Neural crest cell (in vitro differentiated cells): ENCODE measurements around the gene ZNF143. TPM values are rescaled to one million over a fixed set of nuclear protein-coding genes. Genes with fewer than 3 reads are reported as not detected.
"Not testable (repeated sequence)": the region's sequence is repeated elsewhere in the genome, so short reads cannot be mapped to it uniquely, and the experiment has no call there.

ENCODE experiments used
- DNase-seq: peaks from one replicate; pipeline ENCODE4 v3.0.0; 2021; ENCODE audit warnings: low read depth, mixed read lengths, low spot score
- H3K27ac Mint-ChIP-seq: one replicate; pipeline ENCODE4 v1.8.0; 2021; ENCODE audit warnings: mild to moderate bottlenecking, mixed read lengths; ENCODE audit not compliant: unreplicated experiment
- H3K27me3 Mint-ChIP-seq: 2 replicates; pipeline ENCODE4 v1.8.0; 2021; ENCODE audit warnings: low read depth, mild to moderate bottlenecking, mixed read lengths
- H3K36me3 Mint-ChIP-seq: 2 replicates; pipeline ENCODE4 v1.8.0; 2021; ENCODE audit warnings: low read depth, mild to moderate bottlenecking, mixed read lengths
- H3K4me1 Mint-ChIP-seq: 2 replicates; pipeline ENCODE4 v1.8.0; 2021; ENCODE audit warnings: mixed read lengths
- H3K4me3 Mint-ChIP-seq: one replicate; pipeline ENCODE4 v1.8.0; 2021; ENCODE audit warnings: mild to moderate bottlenecking, mixed read lengths
- H3K9me3 Mint-ChIP-seq: 2 replicates; pipeline ENCODE4 v1.8.0; 2021; ENCODE audit warnings: mixed read lengths
- long read RNA-seq: library from polyadenylated mRNA; unstranded; transcript quantifications from one replicate; pipeline ENCODE4 v2.0.0, GENCODE V29; 2020
- total RNA-seq: library from RNA; stranded (reverse); gene quantifications from 2 replicates; pipeline ENCODE4 v1.2.1, GENCODE V29; 2021
- TF ChIP-seq, protein P1 (sequence below): fragments of 200-600 bp; sonication (generic); conservative IDR thresholded peaks from 2 replicates; pipeline ENCODE4 v1.5.0; 2021; ENCODE audit warnings: antibody characterized with exemption, mild to moderate bottlenecking

Gene ZNF143
- 35.0 and 39.1 TPM in 2 replicates for total RNA-seq
- long read RNA-seq, transcript ZNF143-203 (16 exons, 2,947 nt) = major isoform, 59 of 111 reads
- long read RNA-seq, transcript ZNF143-213 (16 exons, 2,022 nt) = minor isoform, 26 of 111 reads
- long read RNA-seq, partial matches to known transcripts = 9 of 111 reads
- long read RNA-seq, other reads (novel, unspliced or antisense) = 15 of 111 reads

DNA sequence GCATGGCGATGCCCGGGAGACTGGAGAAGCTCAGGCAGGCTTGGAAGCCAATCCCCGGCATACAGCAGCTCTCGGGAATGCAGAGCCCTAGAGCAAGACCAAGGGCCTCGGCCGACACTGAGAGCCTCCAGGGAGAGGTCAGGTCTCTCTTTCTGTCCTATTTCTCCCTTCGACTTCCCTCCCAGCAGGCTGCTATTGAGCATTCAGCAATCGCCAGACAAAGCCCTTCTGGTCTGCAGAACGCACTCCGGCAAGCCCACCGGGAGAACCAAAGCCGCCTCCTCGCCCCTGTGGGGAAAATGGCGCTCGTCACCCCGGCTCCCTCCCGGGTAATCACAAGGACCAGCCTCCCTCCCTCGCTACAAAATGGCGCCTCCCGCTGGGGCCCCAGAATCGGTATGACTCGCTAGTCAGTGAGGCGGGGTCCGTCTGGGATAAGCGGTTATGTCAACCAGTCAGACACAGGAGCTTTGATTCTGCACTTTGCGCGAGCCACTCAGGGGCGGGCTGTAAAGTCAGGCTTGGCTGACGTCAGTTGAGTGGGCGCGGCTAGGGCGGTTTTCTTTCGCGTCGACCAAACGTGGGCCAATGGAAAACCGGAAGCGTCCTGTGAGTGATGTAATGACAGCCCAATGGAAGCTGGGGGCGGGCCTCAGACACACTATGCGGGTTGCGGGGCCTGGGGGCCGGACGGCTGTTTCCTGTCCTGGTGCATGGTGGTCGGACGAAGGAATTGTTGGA is at the start of gene ZNF143:
TSS of gene ZNF143 (plus strand) at position 691 of the 741 bp plus-strand sequence. CDS start 10,297 bp downstream, outside the sequence.
- TF ChIP-seq, protein P1, sequence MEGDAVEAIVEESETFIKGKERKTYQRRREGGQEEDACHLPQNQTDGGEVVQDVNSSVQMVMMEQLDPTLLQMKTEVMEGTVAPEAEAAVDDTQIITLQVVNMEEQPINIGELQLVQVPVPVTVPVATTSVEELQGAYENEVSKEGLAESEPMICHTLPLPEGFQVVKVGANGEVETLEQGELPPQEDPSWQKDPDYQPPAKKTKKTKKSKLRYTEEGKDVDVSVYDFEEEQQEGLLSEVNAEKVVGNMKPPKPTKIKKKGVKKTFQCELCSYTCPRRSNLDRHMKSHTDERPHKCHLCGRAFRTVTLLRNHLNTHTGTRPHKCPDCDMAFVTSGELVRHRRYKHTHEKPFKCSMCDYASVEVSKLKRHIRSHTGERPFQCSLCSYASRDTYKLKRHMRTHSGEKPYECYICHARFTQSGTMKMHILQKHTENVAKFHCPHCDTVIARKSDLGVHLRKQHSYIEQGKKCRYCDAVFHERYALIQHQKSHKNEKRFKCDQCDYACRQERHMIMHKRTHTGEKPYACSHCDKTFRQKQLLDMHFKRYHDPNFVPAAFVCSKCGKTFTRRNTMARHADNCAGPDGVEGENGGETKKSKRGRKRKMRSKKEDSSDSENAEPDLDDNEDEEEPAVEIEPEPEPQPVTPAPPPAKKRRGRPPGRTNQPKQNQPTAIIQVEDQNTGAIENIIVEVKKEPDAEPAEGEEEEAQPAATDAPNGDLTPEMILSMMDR = no peak
- peak; percentile 99 for DNase-seq
- Mint-ChIP-seq H3K27me3 (peaks cover 5% of the 10 kb centered on the region), H3K4me1 (peaks cover 36% of the 10 kb centered on the region), H3K4me3 (peak within 1 kb of the TSS; percentile 98), H3K27ac (peak within 1 kb of the TSS; percentile 99), H3K36me3 (peaks cover 15% of the 10 kb centered on the region), H3K9me3 (peaks cover 2% of the 10 kb centered on the region)

DNA sequence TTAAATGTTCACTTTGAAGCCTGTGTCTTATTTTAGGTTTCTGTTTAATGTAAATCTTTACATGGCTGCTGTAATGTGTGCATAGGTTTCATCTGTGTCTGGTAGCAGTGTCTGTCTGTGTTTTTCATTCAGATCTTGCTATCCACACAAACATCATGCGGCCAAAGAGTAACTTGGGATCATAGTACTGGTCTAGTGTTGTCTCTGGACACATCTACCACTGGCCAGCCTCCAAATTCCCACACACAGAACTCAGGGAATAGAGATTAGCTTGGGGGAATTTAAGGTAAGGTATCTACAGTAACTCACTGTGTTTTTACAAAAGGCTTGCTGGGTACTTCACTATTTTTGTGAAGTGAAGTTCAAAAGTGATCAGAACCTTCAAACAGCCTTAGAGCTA is 32.1 kb upstream of the ZNF143 start:
- TF ChIP-seq, protein P1 = no peak
- H3K27me3 Mint-ChIP-seq = no peaks in the 10 kb centered on the region
- no peak overlapping the region for H3K4me3 Mint-ChIP-seq
- H3K4me1 Mint-ChIP-seq = no peaks in the 10 kb centered on the region
- H3K9me3 Mint-ChIP-seq = no peaks in the 10 kb centered on the region
- DNase-seq = no peak
- no peak overlapping the region for H3K27ac Mint-ChIP-seq
- peaks cover 16% of the 10 kb centered on the region for H3K36me3 Mint-ChIP-seq

DNA sequence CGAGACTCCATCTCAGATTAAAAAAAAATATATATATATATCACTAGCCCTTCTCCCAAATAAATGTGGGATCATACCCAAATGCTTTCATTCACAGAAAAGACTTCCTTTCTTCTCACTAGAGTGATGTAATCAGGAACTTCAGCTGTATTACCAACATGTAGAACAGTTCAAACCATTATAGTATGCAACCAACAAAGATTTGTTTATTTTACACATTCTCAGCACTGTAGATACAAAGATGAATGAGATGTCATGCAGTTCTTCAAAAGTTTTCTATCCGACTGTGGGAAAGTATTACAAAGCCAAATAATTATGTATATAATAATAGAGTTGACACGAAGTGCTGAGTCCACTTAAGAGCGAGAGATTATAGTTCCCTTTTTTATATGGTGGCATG is 22.2 kb upstream of the ZNF143 start:
- TF ChIP-seq, protein P1 = no peak
- H3K4me1 Mint-ChIP-seq = no peaks in the 10 kb centered on the region
- H3K27ac Mint-ChIP-seq = no peak overlapping the region
- H3K4me3 Mint-ChIP-seq = no peak overlapping the region
- no peaks in the 10 kb centered on the region for H3K9me3 Mint-ChIP-seq
- no peak for DNase-seq
- peaks cover 32% of the 10 kb centered on the region for H3K36me3 Mint-ChIP-seq
- H3K27me3 Mint-ChIP-seq = no peaks in the 10 kb centered on the region

DNA sequence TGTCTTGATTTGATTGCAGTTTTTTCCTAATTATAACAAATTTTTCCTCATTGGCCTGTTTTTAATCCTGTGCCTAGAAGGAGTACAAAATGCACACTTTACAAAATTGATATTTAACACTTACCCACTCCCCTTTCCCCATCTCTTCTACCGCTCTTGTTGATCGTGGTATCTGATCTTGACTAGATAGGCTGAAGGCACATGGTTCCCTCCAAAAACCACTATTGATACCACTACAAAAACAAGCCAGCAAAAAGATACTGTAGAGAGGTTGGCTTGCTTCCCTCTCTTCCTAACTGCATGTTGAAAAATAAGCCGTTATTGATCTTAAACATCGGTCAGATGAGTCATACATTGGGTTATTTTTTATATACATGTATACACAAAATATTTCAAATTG is 14.6 kb upstream of the ZNF143 start:
- Mint-ChIP-seq H3K9me3 (peaks cover 2% of the 10 kb centered on the region), H3K27me3 (no peaks in the 10 kb centered on the region), H3K4me1 (no peaks in the 10 kb centered on the region), H3K36me3 (peaks cover 15% of the 10 kb centered on the region), H3K4me3 (no peak overlapping the region), H3K27ac (no peak overlapping the region)
- DNase-seq = no peak
- TF ChIP-seq, protein P1 = no peak

DNA sequence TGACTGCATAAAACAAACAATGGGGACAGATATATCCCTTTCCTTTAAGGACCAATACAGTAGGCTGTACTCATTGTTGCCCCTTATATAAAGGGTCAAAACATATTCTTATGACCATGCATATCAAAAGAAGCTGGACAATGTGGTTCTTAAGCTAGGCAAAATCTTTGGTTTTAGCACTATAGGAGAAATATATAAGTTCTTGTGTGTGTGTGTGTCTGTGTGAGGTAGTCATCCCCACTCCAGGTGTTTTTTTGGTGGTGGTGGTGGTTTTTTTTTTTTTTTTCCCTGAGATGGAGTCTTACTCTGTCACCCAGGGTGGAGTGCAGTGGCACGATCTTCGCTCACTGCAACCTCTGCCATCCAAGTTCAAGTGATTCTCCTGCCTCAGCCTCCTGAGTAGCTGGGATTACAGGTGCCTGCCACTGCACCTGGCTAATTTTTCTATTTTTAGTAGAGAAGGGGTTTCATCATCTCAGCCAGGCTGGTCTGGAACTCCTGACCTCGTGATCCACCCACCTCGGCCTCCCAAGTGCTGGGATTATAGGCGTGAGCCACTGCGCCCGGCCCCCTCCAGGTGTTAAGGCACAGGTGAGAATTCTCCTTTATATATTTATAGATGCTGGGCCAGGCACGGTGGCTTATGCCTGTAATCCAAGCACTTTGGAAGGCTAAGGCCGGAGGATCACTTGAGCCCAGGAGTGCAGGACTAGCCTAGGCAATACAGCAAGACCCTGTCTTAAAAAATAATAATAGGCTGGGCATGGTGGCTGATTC is 12.0 kb upstream of the ZNF143 start:
- Mint-ChIP-seq H3K9me3 (peaks cover 10% of the 10 kb centered on the region), H3K4me3 (no peak overlapping the region), H3K27me3 (peaks cover 3% of the 10 kb centered on the region), H3K36me3 (peaks cover 19% of the 10 kb centered on the region), H3K4me1 (no peaks in the 10 kb centered on the region), H3K27ac (no peak overlapping the region)
- DNase-seq = no peak
- TF ChIP-seq, protein P1 = no peak

DNA sequence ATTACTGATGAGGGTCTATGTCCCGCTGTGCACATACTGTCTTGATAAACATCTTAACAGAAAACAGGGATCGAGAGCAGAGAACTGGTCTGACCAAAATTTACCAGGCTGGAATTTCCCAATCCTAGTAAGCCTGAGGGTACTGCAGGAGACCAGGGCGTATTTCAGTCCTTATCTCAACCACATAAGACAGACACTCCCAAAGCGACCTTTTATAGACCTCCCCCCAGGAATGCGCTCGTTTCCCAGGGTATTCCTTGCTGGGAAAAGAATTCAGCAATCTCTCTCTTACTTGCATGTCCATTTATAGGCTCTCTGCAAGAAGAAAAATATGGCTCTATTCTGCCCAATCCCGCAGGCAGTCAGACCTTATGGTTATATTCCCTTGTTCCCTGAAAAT is 8.8 kb upstream of the ZNF143 start:
- not testable (repeated sequence) for DNase-seq, H3K27me3 Mint-ChIP-seq, H3K9me3 Mint-ChIP-seq, H3K4me1 Mint-ChIP-seq, H3K27ac Mint-ChIP-seq
- peaks cover 24% of the 10 kb centered on the region for H3K36me3 Mint-ChIP-seq
- H3K4me3 Mint-ChIP-seq = peak overlapping the region; percentile 60
